Mesendoderm (in vitro differentiated cells): Measurements from ENCODE around the gene GAK.

Source experiments
- DNase-seq: peaks from one replicate; pipeline ENCODE4 v3.0.0; 2013
- H2AK5ac ChIP-seq: 2 replicates; pipeline ENCODE4 v1.6.1; 2013; ENCODE audit warnings: low read length, inconsistent platforms
- H2BK120ac ChIP-seq: 2 replicates; pipeline ENCODE4 v1.6.1; 2013; ENCODE audit warnings: low read depth, mild to moderate bottlenecking, low read length, moderate library complexity, mixed read lengths
- H2BK15ac ChIP-seq: replicated peaks from 2 replicates; pipeline ENCODE4 v1.6.1; 2013; ENCODE audit warnings: low read depth, mild to moderate bottlenecking, moderate library complexity
- H2BK5ac ChIP-seq: 2 replicates; pipeline ENCODE4 v1.6.1; 2013; ENCODE audit warnings: low read length, inconsistent platforms
- H3K18ac ChIP-seq: 2 replicates; pipeline ENCODE4 v1.6.1; 2013; ENCODE audit warnings: mild to moderate bottlenecking, low read length, mixed read lengths
- H3K23ac ChIP-seq: one replicate; pipeline ENCODE4 v1.6.1; 2013; ENCODE audit warnings: low read length
- H3K27ac ChIP-seq: 2 replicates; pipeline ENCODE4 v1.5.1; 2013; ENCODE audit warnings: low read depth, mild to moderate bottlenecking, inconsistent platforms, low read length, moderate library complexity
- H3K27me3 ChIP-seq: 2 replicates; pipeline ENCODE4 v1.6.1; 2013; ENCODE audit warnings: low read length, control low read depth, mild to moderate bottlenecking, inconsistent platforms; ENCODE audit not compliant: insufficient read depth, poor library complexity
- H3K36me3 ChIP-seq: 2 replicates; pipeline ENCODE4 v1.6.1; 2013; ENCODE audit warnings: low read length, inconsistent platforms; ENCODE audit not compliant: control insufficient read depth, insufficient read depth
- H3K4ac ChIP-seq: one replicate; pipeline ENCODE4 v1.6.1; 2013; ENCODE audit warnings: low read depth, mild to moderate bottlenecking, low read length, moderate library complexity
- H3K4me1 ChIP-seq: 2 replicates; pipeline ENCODE4 v1.6.1; 2013; ENCODE audit warnings: low read depth, low read length, inconsistent platforms; ENCODE audit not compliant: control insufficient read depth
- H3K4me2 ChIP-seq: 2 replicates; pipeline ENCODE4 v1.6.1; 2013; ENCODE audit warnings: low read length
- H3K4me3 ChIP-seq: 2 replicates; pipeline ENCODE4 v1.5.1; 2013; ENCODE audit warnings: mild to moderate bottlenecking, low read length
- H3K56ac ChIP-seq: one replicate; pipeline ENCODE4 v1.6.1; 2013; ENCODE audit warnings: low read length
- H3K79me1 ChIP-seq: 2 replicates; pipeline ENCODE4 v1.6.1; 2013; ENCODE audit warnings: low read length, inconsistent platforms
- H3K79me2 ChIP-seq: 2 replicates; pipeline ENCODE4 v1.6.1; 2013; ENCODE audit warnings: mild to moderate bottlenecking, low read length; ENCODE audit not compliant: control insufficient read depth, insufficient read depth
- H3K9ac ChIP-seq: 2 replicates; pipeline ENCODE4 v1.6.1; 2013; ENCODE audit warnings: low read length, inconsistent platforms
- H4K5ac ChIP-seq: one replicate; pipeline ENCODE4 v1.6.1; 2013; ENCODE audit warnings: low read length
- H4K8ac ChIP-seq: one replicate; pipeline ENCODE4 v1.6.1; 2013; ENCODE audit warnings: low read depth, mild to moderate bottlenecking, control low read depth, low read length, moderate library complexity
- WGBS: extraction: QIAGEN DNeasy Blood & Tissue Kit; methylation state at CpG from one replicate; pipeline ENCODE4 v1.1.7; 2013; ENCODE audit warnings: low lambda C conversion rate, missing lambda C conversion rate; ENCODE audit not compliant: insufficient coverage; ENCODE audit errors: extremely low coverage; 5-methylcytosine and 5-hydroxymethylcytosine counted together

The GAK gene

GRCh38 chr4:964346-965025 is 32.4 kb upstream of the GAK start:
- H3K4ac ChIP-seq, result no peak overlapping the region
- H4K5ac ChIP-seq, result no peak overlapping the region
- H2BK15ac ChIP-seq, result no peak overlapping the region
- H3K23ac ChIP-seq, result no peak overlapping the region
- H3K18ac ChIP-seq, result no peak overlapping the region
- no peak overlapping the region for H4K8ac ChIP-seq
- no peak overlapping the region for H3K27ac ChIP-seq
- DNase-seq, result no peak
- H3K9ac ChIP-seq, result no peak overlapping the region
- H3K79me1 ChIP-seq, result no peaks in the 10 kb centered on the region
- H3K27me3 ChIP-seq, result peaks cover 5% of the 10 kb centered on the region
- H3K56ac ChIP-seq, result no peak overlapping the region
- no peak overlapping the region for H3K4me2 ChIP-seq
- no CpG with 5 or more reads among the region's 23 CpGs for WGBS
- no peak overlapping the region for H3K4me3 ChIP-seq
- H3K4me1 ChIP-seq, result no peaks in the 10 kb centered on the region
- no peaks in the 10 kb centered on the region for H3K79me2 ChIP-seq
- no peaks in the 10 kb centered on the region for H3K36me3 ChIP-seq
- H2BK5ac ChIP-seq, result no peak overlapping the region
- no peak overlapping the region for H2AK5ac ChIP-seq
- H2BK120ac ChIP-seq, result no peak overlapping the region

DNA sequence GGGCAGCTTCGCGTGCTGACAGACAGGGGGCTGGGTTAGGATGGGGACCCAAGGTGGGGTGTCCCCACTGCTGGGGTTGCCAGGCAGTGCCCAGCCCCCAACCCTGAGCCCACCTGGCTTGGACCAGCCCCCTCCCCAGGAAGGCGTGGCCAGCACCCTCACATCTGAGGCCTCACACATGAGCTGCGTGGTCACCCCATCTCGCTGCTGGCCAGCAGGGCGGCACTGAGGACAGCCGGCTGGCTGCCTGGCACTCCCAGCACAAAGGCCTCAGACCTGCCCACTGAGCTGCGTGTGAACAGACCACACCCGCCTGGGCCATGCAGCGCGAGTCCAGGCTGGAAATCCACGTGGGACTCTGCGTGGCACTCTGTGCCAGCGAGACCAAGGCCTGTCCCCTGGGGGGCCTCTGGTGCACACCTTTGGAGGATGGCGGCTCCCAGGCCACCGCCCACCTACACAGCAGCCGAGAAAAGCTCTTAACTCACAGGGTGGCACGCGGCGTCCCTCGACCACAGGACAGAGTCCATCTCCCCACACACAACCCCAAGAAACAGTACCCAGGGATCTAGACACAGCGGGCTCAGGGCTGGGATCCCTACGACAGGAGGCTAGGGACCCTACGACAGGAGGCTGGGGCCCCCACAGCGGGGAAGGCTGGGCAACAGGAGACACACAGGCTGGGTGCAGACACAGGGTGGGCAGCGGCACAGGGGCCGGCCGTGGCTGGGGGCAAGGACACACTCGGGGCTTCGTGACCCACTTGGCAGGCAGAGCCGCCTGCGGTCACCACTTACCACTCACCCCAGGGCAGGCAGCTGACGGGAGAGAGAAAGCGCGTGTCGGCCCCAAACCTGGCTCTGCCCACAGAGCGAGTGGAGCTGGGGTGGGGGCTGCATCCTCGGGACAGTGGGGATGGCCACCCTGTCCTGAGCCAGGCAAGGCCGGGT is 31.4 kb upstream of the GAK start:
- Histone ChIP-seq H3K56ac (no peak overlapping the region), H3K4me3 (no peak overlapping the region), H3K4me2 (no peak overlapping the region), H3K79me2 (no peaks in the 10 kb centered on the region), H4K5ac (no peak overlapping the region), H2BK5ac (no peak overlapping the region), H3K23ac (no peak overlapping the region), H2AK5ac (no peak overlapping the region), H3K27me3 (peaks cover 5% of the 10 kb centered on the region), H2BK120ac (no peak overlapping the region), H3K36me3 (no peaks in the 10 kb centered on the region), H2BK15ac (no peak overlapping the region), H3K79me1 (no peaks in the 10 kb centered on the region), H4K8ac (no peak overlapping the region), H3K4ac (no peak overlapping the region), H3K4me1 (no peaks in the 10 kb centered on the region), H3K18ac (no peak overlapping the region), H3K27ac (no peak overlapping the region), H3K9ac (no peak overlapping the region)
- no peak for DNase-seq
- WGBS, result no CpG with 5 or more reads among the region's 39 CpGs

DNA sequence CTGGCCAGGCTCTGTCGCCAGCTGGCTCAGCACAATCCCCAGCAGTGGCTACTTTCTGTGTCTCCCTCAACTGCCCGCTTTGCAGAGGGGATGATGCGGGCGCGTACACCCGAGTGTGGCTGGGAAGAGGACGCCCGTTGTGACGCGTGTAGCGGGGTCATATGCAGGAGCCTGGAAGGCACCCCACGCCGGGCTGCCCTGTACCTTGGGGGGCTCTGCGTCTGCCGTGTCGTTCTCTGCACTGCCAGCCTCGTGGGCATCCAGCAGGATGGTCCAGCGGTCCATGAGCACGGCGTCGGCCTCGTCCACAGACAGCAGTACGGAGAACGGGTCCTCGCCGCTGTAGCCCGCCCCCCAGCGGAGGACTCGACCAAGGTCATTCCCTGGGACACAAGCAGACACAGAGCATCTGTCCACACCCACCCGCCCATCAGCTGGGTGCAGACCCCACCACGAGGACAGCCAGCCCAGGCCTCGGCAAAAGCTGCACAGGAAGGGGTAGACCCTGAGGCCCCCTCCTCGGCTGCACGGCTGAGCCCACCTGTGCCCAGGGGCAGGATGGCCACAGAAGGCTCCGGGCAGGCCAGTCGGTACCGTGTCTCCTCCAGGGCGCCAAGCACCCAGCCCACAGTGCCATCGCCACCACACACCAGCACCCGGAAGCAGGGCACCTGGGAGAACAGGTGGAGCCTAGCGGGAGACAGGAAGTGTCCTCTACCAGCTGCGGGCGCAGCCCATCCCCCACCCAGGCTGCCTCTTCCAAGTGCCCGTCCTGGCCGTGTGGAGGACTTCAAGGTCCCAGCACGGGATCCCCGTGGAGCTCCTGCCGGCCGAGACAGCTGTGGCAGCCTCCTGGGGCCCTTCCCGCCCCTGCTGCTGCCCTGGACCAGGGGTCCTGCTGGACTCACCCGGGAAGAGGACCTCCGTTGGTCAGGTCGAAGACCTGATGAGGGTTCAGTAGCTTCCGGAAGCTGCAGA is 30.4 kb upstream of the GAK start:
- no peak overlapping the region for H2AK5ac ChIP-seq
- no CpG with 5 or more reads among the region's 54 CpGs for WGBS
- no peak overlapping the region for H3K56ac ChIP-seq
- no peaks in the 10 kb centered on the region for H3K79me2 ChIP-seq
- H2BK120ac ChIP-seq, result no peak overlapping the region
- H3K27ac ChIP-seq, result no peak overlapping the region
- no peaks in the 10 kb centered on the region for H3K79me1 ChIP-seq
- no peaks in the 10 kb centered on the region for H3K4me1 ChIP-seq
- no peak overlapping the region for H3K23ac ChIP-seq
- H2BK15ac ChIP-seq, result no peak overlapping the region
- no peak overlapping the region for H3K4me3 ChIP-seq
- H2BK5ac ChIP-seq, result no peak overlapping the region
- no peak overlapping the region for H3K18ac ChIP-seq
- H4K8ac ChIP-seq, result no peak overlapping the region
- H3K4me2 ChIP-seq, result no peak overlapping the region
- no peak overlapping the region for H3K4ac ChIP-seq
- DNase-seq, result no peak
- H3K27me3 ChIP-seq, result peaks cover 2% of the 10 kb centered on the region
- H4K5ac ChIP-seq, result no peak overlapping the region
- no peaks in the 10 kb centered on the region for H3K36me3 ChIP-seq
- no peak overlapping the region for H3K9ac ChIP-seq

GRCh38 chr4:961351-962230 is 29.5 kb upstream of the GAK start:
- Histone ChIP-seq H3K18ac (no peak overlapping the region), H3K79me2 (no peaks in the 10 kb centered on the region), H2BK5ac (no peak overlapping the region), H3K4ac (no peak overlapping the region), H4K5ac (no peak overlapping the region), H4K8ac (no peak overlapping the region), H3K23ac (no peak overlapping the region), H2AK5ac (no peak overlapping the region), H3K9ac (no peak overlapping the region), H2BK120ac (no peak overlapping the region), H3K4me1 (no peaks in the 10 kb centered on the region), H3K36me3 (no peaks in the 10 kb centered on the region), H3K79me1 (no peaks in the 10 kb centered on the region), H2BK15ac (no peak overlapping the region), H3K4me2 (no peak overlapping the region), H3K4me3 (no peak overlapping the region), H3K27me3 (no peaks in the 10 kb centered on the region), H3K56ac (no peak overlapping the region), H3K27ac (no peak overlapping the region)
- WGBS, result no CpG with 5 or more reads among the region's 52 CpGs
- no peak for DNase-seq
